GM18526 (cell line): ENCODE measurements around the gene CANT1.

Experiments used
- POLR2A ChIP-seq: IDR thresholded peaks from 3 replicates; pipeline ENCODE4 v1.6.1; 2011; ENCODE audit not compliant: insufficient read length; ENCODE audit errors: extremely low read depth

CANT1 gene

DNA sequence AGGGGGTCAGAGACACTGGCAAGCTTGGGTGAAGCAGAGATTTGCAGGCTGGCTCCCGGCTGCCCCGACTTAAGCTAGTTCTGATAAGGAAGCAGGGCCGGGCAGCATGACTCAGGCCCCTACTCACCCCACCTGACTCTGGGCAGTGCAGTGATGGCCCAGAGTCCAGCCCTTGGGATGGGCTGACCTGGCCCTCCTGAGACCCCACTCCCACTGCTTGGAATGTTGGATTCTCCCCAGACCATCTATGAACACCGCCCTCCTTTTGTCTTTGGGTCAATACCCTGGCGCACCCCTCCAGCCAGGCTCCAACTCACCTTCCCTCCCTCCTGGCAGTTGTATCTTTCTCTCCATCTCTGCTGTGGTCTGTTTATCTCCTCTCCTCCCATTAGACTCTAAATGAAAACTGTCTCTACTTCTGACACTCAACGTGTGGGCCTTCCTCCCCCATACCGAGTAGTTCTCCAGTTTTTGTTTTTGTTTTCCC, 50.9 kb downstream of the CANT1 start:
- TF ChIP-seq POLR2A, result no peak

DNA sequence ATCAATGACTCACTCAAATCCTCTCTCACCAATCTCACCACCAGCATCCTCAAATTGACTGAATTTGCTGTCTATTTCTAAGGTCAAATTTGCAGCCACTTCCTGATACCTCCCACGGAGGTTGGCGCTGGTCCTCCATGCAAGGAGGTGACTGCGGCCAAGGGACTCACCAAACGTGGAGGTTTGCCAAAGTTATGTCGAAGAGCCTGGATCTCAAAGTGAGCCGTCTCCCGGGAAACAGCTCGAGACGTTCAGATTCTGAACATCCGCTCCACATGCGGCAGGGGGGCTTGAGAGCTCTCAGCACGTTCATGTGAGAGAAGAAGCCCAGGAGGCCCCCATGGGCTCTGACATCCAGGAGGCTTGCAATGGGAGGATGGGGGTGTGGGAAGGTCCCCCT, 52.4 kb downstream of the CANT1 start:
- no peak for TF ChIP-seq POLR2A

DNA sequence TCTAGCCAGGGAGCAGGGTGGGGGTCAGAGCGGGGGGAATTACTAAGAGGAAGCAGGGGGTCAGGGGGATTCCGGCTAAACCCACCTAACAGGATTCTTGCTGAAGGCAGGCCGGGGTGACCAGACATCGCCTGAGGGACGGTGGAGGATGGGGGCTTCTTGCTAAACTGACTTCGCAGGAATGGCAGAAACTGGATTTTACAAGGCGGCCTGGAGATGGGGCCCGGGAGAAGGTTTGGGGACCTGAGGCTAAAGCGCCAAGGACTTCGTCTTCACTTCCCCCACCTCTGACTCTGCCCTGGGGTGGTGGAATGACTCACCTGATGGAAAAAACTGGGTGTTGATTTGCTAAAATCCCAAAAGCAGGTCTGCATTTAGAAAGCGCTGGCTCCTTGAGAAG, 53.3 kb downstream of the CANT1 start:
- TF ChIP-seq POLR2A, result no peak

DNA sequence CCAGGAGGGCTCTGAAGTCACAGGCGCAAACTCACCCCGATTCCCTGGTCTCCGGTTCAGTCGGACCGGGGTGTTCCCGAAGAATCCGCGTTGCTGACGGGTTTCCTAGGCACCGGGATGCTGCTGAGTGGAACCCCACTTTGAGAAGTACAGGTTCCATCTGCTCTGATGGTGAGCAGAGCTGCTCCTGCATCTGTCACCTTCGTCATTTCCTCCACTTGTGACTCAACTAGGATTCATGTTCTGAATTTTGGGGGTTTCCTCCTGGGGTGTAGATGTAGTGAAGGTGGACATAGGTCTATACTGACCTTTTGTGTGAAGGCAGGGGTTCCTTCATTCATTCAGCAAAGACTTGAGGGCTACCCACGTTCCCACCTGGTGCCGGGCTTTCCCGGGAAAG, 54.9 kb downstream of the CANT1 start:
- no peak for TF ChIP-seq POLR2A

DNA sequence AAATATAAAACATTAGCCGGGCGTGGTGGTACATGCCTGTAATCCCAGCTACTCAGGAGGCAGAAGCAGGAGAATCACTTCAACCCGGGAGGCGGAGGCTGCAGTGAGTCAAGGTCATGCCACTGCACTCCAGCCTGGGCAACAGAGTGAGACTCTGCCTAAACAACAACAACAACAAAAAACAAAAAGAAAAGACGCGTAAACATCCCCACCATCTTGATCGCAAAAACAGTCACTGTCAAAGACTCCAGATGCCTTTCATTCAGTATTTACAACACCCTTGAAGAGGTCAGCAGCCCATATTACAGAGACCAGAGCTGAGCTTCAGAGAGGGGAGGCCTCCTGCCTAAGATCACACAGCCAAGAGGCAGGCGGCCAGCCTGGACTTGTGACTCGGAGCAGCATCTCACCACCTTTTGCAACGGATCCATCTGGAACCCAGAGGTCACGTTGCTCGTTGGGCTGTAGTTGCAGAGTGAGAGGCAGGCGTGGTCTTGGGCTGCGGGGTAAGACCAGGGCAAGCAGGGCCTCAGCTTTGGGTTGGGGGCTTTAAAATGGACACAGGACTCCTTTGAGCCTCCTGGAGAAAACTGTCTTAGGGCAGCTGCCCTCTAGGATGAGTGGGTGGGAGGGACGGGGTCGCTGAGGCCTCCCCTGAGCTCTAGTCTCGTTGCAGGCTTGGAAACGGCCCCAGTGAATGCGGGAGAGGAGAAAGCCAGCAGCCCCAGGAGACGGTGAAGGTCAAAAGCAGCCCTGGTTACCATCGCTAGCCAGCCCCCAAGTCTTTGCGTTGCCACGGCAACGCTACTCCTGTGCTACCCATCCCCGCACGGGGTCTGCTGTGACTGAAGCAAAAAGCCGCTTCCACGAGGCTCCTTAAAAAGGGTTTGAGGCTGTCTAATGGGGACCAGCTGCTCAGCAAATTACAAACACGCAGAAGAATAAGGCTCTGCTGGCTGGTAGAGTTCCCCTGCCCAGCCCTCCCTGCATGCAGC, 55.9 kb downstream of the CANT1 start:
- TF ChIP-seq POLR2A, result no peak

DNA sequence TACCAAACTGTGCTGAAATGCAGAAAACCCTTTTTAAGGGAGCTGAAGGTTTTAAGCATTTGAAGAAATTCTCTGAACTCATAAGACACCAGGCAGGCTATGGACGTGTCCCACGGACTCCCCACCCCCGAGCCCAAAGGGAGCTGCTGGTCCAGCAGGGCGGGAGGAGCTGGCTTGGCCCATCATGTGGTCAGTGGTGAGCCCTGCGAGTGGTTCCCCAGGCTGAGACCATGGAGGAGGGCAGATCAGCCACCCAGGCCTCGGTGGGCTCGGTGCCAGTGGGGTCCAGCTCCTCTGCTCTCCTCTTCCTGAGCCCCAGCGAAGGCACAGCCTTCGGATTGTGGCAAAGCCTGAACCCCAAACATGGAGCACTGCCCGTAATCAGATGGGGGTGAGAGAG, 56.9 kb downstream of the CANT1 start:
- no peak for TF ChIP-seq POLR2A

DNA sequence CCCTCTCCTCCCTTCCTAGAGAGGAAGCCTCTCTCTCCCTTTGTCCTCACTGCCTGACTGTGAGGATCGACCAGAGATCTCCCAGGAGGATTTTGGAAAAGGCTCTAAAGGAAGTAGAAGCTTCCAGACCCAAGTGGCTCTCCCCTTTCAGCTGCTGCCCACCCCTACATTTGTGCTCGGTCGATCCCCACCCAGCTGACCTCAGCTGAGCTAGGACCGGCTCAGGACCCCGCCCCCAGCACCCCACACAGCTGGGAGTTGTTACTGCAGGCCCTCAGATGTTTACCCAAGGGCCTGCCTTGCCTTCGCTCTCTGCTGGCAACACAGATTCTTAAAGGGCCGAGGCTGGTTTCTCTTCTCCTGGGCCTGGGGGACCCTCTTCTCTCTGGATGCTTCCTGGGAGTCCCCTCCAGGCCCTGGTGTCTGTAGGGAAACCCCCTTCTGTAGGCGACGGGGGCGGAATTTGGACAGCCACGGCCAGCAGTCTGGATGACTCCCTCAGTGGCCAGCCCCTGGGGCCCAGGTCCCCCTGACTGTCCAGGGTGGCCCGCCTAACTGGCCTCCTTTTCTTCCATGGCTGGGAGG, 57.5 kb downstream of the CANT1 start:
- TF ChIP-seq POLR2A, result no peak

DNA sequence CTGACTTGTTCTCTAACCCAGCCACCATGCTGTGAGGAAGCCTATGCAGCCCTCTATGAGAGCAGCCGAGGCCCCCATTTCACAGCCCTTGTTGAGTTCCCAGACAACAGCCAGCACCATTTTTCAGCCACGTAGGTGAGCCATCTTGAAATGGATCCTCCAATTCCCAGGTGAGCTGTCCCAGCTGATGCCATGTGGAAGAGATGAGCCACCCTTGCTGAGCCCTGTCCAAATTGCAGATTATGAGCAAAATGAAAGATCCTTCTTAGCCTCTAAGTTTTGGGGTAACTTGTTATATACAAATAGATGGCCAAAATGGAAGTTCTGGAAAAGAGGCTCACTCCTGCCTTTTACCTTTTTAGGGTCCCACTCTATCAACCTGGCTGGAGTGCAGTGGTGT, 58.7 kb downstream of the CANT1 start:
- TF ChIP-seq POLR2A, result no peak

DNA sequence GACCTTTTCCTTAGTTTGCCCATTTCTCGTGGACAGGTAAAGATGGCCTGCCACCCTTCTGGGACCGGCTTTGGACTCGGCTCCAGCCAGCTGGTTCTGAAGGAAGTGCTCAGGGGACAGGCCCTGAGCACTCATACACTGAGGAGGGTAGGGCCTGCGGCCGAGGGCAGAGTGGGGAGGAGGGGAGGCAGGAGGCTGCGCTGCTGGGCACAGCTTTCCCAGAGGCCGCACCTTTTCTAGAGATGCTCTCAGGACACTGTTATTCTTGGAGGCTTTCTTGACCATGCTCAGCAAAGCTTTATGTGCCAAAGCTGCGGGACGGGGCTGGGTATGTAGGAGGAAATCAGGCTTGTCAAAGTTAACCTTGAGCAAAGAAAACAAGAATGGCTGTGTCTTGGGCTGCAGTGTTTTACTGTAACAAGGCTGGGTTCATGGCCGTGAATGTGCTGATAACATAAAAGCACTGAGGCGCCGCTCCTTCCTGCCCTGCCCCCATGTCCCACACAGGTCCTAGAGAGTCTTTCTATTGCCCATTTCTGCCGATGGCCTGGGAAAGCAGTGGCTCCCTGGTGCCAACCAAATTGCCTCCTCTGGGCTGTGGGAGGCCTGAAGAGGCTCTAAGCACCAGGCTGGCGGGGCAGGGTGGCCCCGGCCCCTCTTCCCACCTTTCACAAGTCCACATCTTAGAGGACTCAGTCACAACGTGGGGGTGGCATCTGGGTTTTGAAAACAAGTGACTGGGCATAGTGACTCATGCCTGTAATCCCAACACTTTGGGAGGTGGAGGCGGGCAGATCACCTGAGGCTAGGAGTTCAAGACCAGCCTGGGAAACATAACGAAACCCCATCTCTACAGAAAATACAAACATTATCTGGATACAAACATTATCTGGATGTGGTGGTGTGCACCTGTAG, 62.1 kb downstream of the CANT1 start:
- TF ChIP-seq POLR2A, result no peak

DNA sequence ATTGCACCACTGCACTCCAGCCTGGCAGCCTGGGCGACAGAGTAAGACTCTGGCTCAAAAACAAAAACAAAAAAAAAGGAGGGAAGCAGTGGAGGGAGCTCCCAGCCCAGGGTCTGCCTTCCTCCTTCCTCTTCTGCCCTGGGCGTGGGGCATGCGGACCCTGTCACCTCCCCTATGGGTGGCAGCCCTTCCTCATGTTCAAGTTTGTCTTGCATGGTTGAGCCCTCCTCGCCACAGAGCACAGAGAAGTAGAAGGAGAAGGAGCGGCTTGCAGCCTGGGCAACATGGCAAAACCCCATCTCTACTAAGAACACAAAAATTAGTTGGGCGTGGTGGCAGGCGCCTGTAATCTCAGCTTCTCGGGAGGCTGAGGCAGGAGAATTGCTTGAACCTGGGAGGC, 62.9 kb downstream of the CANT1 start:
- no peak for TF ChIP-seq POLR2A

DNA sequence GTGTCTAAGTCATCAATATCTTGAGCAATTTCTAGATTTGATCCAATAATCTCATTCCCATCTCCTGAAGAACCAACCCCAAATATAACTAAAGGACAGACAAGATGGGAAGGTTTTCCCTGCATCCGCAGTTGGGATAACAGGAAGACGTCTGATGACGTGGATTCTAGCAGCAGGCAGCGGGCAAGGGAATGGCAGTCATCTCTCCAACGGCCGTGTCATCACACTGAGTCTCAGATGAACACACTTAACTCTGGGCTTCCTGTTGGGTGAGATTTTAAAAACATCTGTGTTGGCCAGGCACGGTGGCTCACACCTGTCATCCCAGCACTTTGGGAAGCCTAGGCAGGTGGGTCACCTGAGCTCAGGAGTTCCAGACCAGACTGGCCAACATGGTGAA, 63.4 kb downstream of the CANT1 start:
- no peak for TF ChIP-seq POLR2A

DNA sequence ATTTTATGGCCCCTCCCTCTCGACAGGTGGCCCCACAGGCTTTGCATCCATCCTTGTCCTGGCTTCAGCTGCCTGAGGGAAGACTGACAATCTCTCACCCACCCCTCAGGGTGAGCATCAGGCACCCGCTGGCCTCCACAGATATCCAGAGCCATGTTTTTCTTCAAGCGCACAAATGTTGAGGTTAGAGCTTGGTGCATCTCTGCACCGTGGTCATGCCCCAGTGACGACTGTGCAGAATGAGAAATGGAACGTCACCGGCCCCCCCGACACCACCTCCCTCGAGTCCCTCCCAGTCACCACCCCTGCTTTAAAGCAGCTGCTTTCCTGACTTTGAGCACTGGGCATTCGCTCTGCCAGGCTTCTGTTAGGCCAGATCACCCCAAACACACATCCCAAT, 64.6 kb downstream of the CANT1 start:
- TF ChIP-seq POLR2A, result no peak

DNA sequence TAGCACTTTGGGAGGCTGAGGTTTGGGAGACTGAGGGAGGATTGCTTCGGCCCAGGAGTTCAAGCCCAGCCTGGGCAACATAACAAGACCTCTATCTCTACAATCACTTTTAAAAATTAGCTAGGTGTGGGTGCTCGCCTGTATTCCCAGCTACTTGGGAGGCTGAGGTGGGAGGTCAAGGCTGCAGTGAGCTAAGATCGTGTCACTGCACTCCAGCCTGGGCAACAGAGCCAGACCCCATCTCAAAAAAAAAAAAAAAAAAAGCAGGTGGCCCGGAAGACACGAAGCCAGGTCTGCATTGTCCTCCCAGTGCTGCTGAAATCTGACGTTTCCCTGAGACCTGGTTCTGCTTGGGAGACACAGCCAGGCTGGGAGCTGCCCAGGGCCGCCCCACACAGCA, 65.5 kb downstream of the CANT1 start:
- no peak for TF ChIP-seq POLR2A
